ENCODE results near the gene PFKFB3. TPM values are rescaled to one million over a fixed set of nuclear protein-coding genes. Genes with fewer than 3 reads are reported as not detected.

The PFKFB3 gene
- total RNA-seq, 2 donors from 2014 or later, result 31.2 to 34.5 TPM

GRCh38 chr10:6230315-6230714, 27.6 kb downstream of the PFKFB3 start:
- WGBS, 2 experiments (ENCODE audit: insufficient coverage in 1 of 2, insufficient read length in 1 of 2), result 100% methylated on average over 2 of the region's 2 CpGs; no CpG with 5 or more reads in 1 of the 2 experiments
- no peaks in the 10 kb centered on the region for H3K4me1 ChIP-seq (ENCODE audit: control insufficient read depth, insufficient read depth, low read length)
- TF ChIP-seq, protein P1, sequence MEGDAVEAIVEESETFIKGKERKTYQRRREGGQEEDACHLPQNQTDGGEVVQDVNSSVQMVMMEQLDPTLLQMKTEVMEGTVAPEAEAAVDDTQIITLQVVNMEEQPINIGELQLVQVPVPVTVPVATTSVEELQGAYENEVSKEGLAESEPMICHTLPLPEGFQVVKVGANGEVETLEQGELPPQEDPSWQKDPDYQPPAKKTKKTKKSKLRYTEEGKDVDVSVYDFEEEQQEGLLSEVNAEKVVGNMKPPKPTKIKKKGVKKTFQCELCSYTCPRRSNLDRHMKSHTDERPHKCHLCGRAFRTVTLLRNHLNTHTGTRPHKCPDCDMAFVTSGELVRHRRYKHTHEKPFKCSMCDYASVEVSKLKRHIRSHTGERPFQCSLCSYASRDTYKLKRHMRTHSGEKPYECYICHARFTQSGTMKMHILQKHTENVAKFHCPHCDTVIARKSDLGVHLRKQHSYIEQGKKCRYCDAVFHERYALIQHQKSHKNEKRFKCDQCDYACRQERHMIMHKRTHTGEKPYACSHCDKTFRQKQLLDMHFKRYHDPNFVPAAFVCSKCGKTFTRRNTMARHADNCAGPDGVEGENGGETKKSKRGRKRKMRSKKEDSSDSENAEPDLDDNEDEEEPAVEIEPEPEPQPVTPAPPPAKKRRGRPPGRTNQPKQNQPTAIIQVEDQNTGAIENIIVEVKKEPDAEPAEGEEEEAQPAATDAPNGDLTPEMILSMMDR (conservative IDR thresholded peaks at IDR 0.05), result no peak
- H3K9ac ChIP-seq (ENCODE audit: extremely low read depth, low read length, poor library complexity, severe bottlenecking), result no peak overlapping the region
- peaks cover 63% of the 10 kb centered on the region for H3K36me3 ChIP-seq (ENCODE audit: control insufficient read depth, insufficient read depth, low read length)
- no peak overlapping the region for H3K4me3 Mint-ChIP-seq
- no peaks in the 10 kb centered on the region for H3K9me3 Mint-ChIP-seq
- no peak overlapping the region for H3K27ac Mint-ChIP-seq
- H3K27me3 ChIP-seq (ENCODE audit: control insufficient read depth, insufficient read depth, low read length, poor library complexity, severe bottlenecking), result no peaks in the 10 kb centered on the region
- H3K36me3 Mint-ChIP-seq (ENCODE audit: low read depth), result peaks cover 74% of the 10 kb centered on the region
- no peaks in the 10 kb centered on the region for H3K27me3 Mint-ChIP-seq (ENCODE audit: insufficient read depth)
- no peaks in the 10 kb centered on the region for H3K4me1 Mint-ChIP-seq
- no peak overlapping the region for H3K4me3 ChIP-seq (ENCODE audit: low read length)
- no peak overlapping the region for H3K27ac ChIP-seq (ENCODE audit: low read depth, low read length)
- H3K9me3 ChIP-seq (ENCODE audit: control insufficient read depth, low read length), result no peaks in the 10 kb centered on the region
- no peak for DNase-seq

GRCh38 chr10:6231146-6231545, 28.4 kb downstream of the PFKFB3 start:
- Histone ChIP-seq H3K36me3 (ENCODE audit: control insufficient read depth, insufficient read depth, low read length) (peaks cover 64% of the 10 kb centered on the region), H3K9ac (ENCODE audit: extremely low read depth, low read length, poor library complexity, severe bottlenecking) (no peak overlapping the region), H3K4me1 (ENCODE audit: control insufficient read depth, insufficient read depth, low read length) (no peaks in the 10 kb centered on the region), H3K27me3 (ENCODE audit: control insufficient read depth, insufficient read depth, low read length, poor library complexity, severe bottlenecking) (no peaks in the 10 kb centered on the region), H3K27ac (ENCODE audit: low read depth, low read length) (no peak overlapping the region), H3K9me3 (ENCODE audit: control insufficient read depth, low read length) (no peaks in the 10 kb centered on the region), H3K4me3 (ENCODE audit: low read length) (no peak overlapping the region)
- H3K4me3 Mint-ChIP-seq, result no peak overlapping the region
- 95 to 96% methylated on average over 11 to 12 of the region's 12 CpGs for WGBS, 2 experiments (ENCODE audit: insufficient coverage in 1 of 2, insufficient read length in 1 of 2)
- TF ChIP-seq, protein P1 (conservative IDR thresholded peaks at IDR 0.05), result no peak
- peaks cover 71% of the 10 kb centered on the region for H3K36me3 Mint-ChIP-seq (ENCODE audit: low read depth)
- H3K4me1 Mint-ChIP-seq, result no peaks in the 10 kb centered on the region
- no peaks in the 10 kb centered on the region for H3K27me3 Mint-ChIP-seq (ENCODE audit: insufficient read depth)
- H3K9me3 Mint-ChIP-seq, result no peaks in the 10 kb centered on the region
- peak overlapping the region; percentile 7 for H3K27ac Mint-ChIP-seq
- no peak for DNase-seq

DNA sequence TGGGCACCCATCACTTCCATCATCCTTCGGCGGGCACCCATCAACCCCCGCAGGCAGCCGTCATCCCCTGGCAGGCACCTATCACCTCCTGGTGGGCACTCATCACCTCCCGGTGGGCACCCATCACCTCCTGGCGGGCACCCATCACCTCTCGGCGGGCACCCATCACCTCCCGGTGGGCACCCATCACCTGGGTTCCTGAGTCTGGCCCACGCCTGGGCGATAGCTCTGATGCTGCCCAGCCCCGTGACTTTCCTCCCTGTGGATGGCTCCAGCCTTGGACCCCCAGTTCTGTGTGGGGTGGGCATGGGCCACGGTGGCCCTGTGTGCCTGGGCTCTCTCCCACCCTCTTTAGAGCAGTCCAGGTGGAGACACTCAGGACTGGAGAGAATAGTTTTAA, 29.0 kb downstream of the PFKFB3 start:
- no peak for DNase-seq
- H3K9me3 ChIP-seq (ENCODE audit: control insufficient read depth, low read length), result no peaks in the 10 kb centered on the region
- H3K4me3 ChIP-seq (ENCODE audit: low read length), result no peak overlapping the region
- H3K9ac ChIP-seq (ENCODE audit: extremely low read depth, low read length, poor library complexity, severe bottlenecking), result no peak overlapping the region
- TF ChIP-seq, protein P1 (conservative IDR thresholded peaks at IDR 0.05), result no peak
- no peaks in the 10 kb centered on the region for H3K27me3 ChIP-seq (ENCODE audit: control insufficient read depth, insufficient read depth, low read length, poor library complexity, severe bottlenecking)
- H3K27me3 Mint-ChIP-seq (ENCODE audit: insufficient read depth), result no peaks in the 10 kb centered on the region
- no peak overlapping the region for H3K27ac ChIP-seq (ENCODE audit: low read depth, low read length)
- H3K9me3 Mint-ChIP-seq, result no peaks in the 10 kb centered on the region
- no peak overlapping the region for H3K4me3 Mint-ChIP-seq
- peaks cover 58% of the 10 kb centered on the region for H3K36me3 ChIP-seq (ENCODE audit: control insufficient read depth, insufficient read depth, low read length)
- H3K27ac Mint-ChIP-seq, result no peak overlapping the region
- peaks cover 67% of the 10 kb centered on the region for H3K36me3 Mint-ChIP-seq (ENCODE audit: low read depth)
- H3K4me1 ChIP-seq (ENCODE audit: control insufficient read depth, insufficient read depth, low read length), result no peaks in the 10 kb centered on the region
- 86 to 88% methylated on average over 7 to 13 of the region's 13 CpGs for WGBS, 2 experiments (ENCODE audit: insufficient coverage in 1 of 2, insufficient read length in 1 of 2)
- H3K4me1 Mint-ChIP-seq, result no peaks in the 10 kb centered on the region
